GM12892 (cell line): ENCODE measurements around the gene SNAP47.

Source experiments
- DNase-seq: peaks from one replicate; pipeline ENCODE4 v3.0.0; 2011; ENCODE audit not compliant: insufficient read length
- FAIRE-seq: peaks from 2 replicates; lab custom pipeline; 2011; peaks lifted over from hg19 to GRCh38; lab: Jason Lieb, UNC
- POLR2A ChIP-seq: IDR thresholded peaks from 2 replicates; pipeline ENCODE4 v1.6.1; 2011; ENCODE audit warnings: low read depth, low read length, control low read depth
- POLR2AphosphoS5 ChIP-seq: IDR thresholded peaks from 2 replicates; pipeline ENCODE4 v1.6.1; 2011; ENCODE audit warnings: low read depth, low read length, control low read depth
- TAF1 ChIP-seq: IDR thresholded peaks from 2 replicates; pipeline ENCODE4 v1.6.1; 2011; ENCODE audit warnings: low read depth, mild to moderate bottlenecking, control low read depth, low read length, borderline replicate concordance

Gene SNAP47

GRCh38 chr1:227791425-227792143 lies 56.3 kb downstream of the SNAP47 start:
- FAIRE-seq (no peak), DNase-seq (no peak)
- TF ChIP-seq TAF1 (no peak), POLR2A (no peak)

- no peak for FAIRE-seq
These were observed 57.2 kb downstream of the SNAP47 start for GRCh38 chr1:227792216-227793078.

DNA sequence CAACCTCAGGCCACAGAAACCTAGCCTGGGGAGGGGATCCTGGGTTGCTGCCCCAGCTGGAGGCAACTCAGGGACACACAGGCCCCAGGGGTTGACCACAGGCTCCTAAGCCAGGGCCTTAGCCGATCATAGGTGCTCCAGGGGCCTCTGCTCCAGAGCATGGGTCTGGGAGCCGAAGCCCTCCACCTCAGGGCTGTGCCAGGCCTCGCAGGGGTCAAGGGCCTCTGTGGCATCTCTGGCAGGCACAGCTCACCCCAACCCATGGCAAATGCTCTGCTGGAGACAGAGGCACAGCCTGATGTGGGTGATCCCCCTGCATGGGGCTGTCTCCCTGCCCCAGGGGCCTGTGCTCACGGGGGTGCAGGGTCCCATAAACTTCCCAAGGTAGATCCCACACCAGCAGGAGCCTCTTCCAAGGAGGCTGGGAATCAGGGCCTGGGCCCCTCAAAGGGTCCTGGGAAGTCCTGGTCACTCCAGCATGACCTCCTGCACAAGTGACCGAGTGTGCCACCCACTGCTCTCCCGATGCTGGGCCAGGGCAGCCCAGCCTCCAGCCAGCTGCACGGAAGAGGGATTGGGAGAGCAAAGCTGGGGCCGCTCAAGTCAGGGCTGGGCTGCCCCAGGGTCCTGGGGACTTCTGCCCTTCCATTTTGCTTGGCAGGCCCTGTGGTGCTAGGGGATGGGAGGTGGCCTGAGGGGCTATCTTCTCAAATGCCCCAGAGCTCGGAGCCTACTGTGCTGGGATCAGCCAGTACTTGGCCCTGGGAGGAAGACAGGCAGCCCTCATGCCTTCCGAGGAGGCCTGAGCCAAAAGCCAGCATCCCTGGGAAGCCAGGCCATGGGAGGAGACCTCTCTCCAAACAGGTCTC lies 58.1 kb downstream of the SNAP47 start:
- DNase-seq (no peak), FAIRE-seq (no peak)
- TF ChIP-seq TAF1 (no peak), POLR2A (no peak), POLR2AphosphoS5 (no peak)

More at GRCh38 chr1:227792216-227793078, 57.2 kb downstream of the SNAP47 start:
- TF ChIP-seq POLR2AphosphoS5 (no peak), POLR2A (no peak), TAF1 (no peak)
- DNase-seq = no peak

DNA sequence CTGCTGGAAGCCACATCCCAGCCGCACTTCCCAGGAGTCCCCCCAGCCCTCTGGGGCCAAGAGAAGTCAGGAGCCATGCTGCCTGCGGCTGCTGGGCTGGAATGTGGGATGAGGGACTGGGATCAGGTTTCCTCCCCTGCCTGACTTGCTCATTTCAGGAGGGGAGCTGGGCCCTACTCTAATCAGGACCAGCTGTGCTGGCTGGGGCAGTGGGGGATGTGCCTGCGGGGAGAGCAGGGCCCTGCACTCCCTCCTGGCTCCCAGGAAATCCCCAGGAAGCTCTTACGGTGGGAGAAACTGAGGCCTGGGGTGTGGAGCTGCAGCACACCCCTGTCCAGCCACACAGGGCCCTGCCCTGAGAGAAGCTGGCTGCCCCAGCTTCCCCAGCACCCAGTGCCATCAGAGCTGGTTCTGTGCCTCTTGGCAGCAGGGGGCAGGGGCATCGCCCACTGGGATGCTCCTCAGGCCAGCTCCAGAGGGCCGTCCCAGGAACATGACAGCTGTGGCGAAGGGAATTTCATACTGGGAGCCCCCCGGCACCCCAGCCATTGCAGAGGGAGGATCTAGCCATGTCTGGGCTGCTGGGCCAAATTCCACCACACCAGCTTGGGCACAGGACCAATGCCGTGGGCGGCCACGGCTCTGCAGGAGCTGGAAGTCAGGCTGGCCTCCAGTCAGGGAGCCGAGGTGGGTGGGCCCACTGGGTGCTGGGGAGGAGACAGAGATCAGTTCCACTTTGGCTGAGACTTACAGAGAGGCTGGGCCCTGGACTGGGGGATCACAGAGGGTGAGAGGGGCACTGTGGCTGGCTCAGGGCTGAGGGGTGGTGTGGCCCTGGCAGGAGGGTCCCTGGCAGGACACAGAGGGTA lies 58.9 kb downstream of the SNAP47 start:
- no peak for TF ChIP-seq POLR2A
- no peak for TF ChIP-seq POLR2AphosphoS5
- TF ChIP-seq TAF1 = no peak
- no peak for DNase-seq
- FAIRE-seq = no peak

DNA sequence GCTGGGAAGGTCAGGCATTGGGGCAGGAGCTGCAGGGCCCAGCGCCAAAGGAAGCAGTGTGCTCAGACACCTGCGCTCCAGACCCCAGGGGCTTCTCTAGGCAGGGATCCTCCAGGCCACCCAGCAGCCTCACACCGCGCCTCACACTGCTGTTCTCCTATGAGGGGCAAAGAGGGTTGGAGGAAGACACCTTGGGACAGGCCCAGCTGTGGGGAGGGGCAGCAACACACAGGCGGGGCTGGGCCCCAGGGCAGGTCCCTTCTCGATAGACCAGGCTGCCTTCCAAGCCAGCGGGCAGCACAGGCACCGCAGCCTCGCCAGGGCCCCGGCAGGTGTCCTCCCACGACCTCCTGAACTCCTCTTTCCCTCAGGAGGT lies 59.6 kb downstream of the SNAP47 start:
- FAIRE-seq (no peak), DNase-seq (no peak)
- TF ChIP-seq TAF1 (no peak), POLR2A (no peak), POLR2AphosphoS5 (no peak)

- no peak for DNase-seq
- TF ChIP-seq POLR2AphosphoS5 (no peak), POLR2A (no peak), TAF1 (no peak)
- no peak for FAIRE-seq
These were observed 60.5 kb downstream of the SNAP47 start for GRCh38 chr1:227795732-227796131.

GRCh38 chr1:227796359-227796915 lies 61.2 kb downstream of the SNAP47 start:
- FAIRE-seq (no peak), DNase-seq (no peak)
- TF ChIP-seq POLR2A (no peak), POLR2AphosphoS5 (no peak), TAF1 (no peak)

- FAIRE-seq (no peak), DNase-seq (no peak)
- TF ChIP-seq POLR2AphosphoS5 (no peak), TAF1 (no peak), POLR2A (no peak)
These were observed 61.9 kb downstream of the SNAP47 start for GRCh38 chr1:227797144-227797543.

- DNase-seq (no peak), FAIRE-seq (no peak)
- TF ChIP-seq POLR2AphosphoS5 = no peak
- TF ChIP-seq TAF1 = no peak
- TF ChIP-seq POLR2A = no peak
These were observed 62.4 kb downstream of the SNAP47 start for GRCh38 chr1:227797625-227798024.

GRCh38 chr1:227798078-227798802 lies 63.0 kb downstream of the SNAP47 start:
- TF ChIP-seq POLR2AphosphoS5 = no peak
- TF ChIP-seq POLR2A = no peak
- no peak for TF ChIP-seq TAF1
- no peak for DNase-seq
- no peak for FAIRE-seq
